ENCODE measurements around the gene PPIL1. TPM values are rescaled to one million over a fixed set of nuclear protein-coding genes. Genes with fewer than 3 reads are reported as not detected.

Gene PPIL1
- total and polyA plus RNA-seq, 2 of the 8 experiments (the other 6 are each of a cell fraction or from before 2014, with no cell fraction given), result 83.7 to 86.5 TPM

DNA sequence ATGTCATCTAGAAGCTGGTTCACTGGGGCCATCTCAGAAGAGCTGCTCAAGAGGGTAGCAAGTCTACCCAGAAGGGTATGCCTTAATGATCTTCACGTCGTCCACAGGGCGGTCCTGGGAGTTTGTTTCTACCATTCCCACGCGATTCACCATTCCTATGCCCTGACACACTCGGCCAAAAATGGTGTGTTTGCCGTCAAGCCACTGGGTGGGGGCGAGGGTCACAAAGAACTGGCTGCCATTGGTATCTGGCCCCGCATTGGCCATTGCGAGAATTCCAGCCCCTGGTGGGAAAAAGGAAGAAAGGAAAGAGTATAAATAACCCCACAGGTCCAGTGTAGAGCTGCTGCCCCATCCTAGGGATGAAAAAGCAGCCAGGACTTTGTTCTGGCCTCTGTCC is 18.9 kb downstream of the PPIL1 start:
- H2BK5ac ChIP-seq (ENCODE audit: low read depth, low read length), result no peak overlapping the region
- H3K79me2 ChIP-seq (ENCODE audit: control insufficient read depth in 1 of 2, insufficient read depth in 2 of 2, low read length in 2 of 2), result peaks cover 3 to 19% of the 10 kb centered on the region in 2 experiments; a peak in 2 of 4 replicates
- H3K27me3 ChIP-seq (replicated peaks in 1 of 4; ENCODE audit: control insufficient read depth in 3 of 4, extremely low read depth in 1 of 4, insufficient read depth in 3 of 4, low read length in 3 of 4), result no peaks in the 10 kb centered on the region
- H2BK120ac ChIP-seq (replicated peaks; ENCODE audit: low read depth, low read length), result no peak overlapping the region
- no peak overlapping the region for H3K14ac ChIP-seq (ENCODE audit: insufficient read length)
- H2BK15ac ChIP-seq (ENCODE audit: low read length), result no peak overlapping the region
- no peak overlapping the region for H3K4ac ChIP-seq (replicated peaks; ENCODE audit: insufficient read length, low read depth, low read length)
- ChIA-PET CTCF (ENCODE audit: partially characterized antibody) (interaction anchor here (0.9 kb wide), 1 partner anchor 9 kb away, joined by 3 read pairs; no protein-coding TSS in a partner anchor), POLR2A (ENCODE audit: partially characterized antibody) (no interaction called here)
- no peak overlapping the region for H2AK5ac ChIP-seq (ENCODE audit: low read depth, low read length)
- no peak overlapping the region for H3K56ac ChIP-seq (replicated peaks; ENCODE audit: insufficient read length, low read depth, low read length)
- DNase-seq (ENCODE audit: low read depth in 1 of 2, low spot score in 2 of 2) (no peak), FAIRE-seq (no peak)
- H4K91ac ChIP-seq (replicated peaks; ENCODE audit: insufficient read length, low read length), result no peak overlapping the region
- H4K20me1 ChIP-seq (replicated peaks in 1 of 2; ENCODE audit: control insufficient read depth in 1 of 2, insufficient read depth in 2 of 2, low read length in 2 of 2), result no peaks in the 10 kb centered on the region
- H2AFZ ChIP-seq (ENCODE audit: low read length), result no peak overlapping the region
- no peak overlapping the region for H3K4me3 ChIP-seq (ENCODE audit: extremely low read depth in 1 of 4, insufficient read depth in 2 of 4, low read depth in 3 of 4, low read length in 4 of 4)
- no peak overlapping the region; a peak in 1 of 7 replicates for H3K9ac ChIP-seq (replicated peaks in 1 of 4; ENCODE audit: extremely low read depth in 1 of 4, low read depth in 3 of 4, low read length in 3 of 4)
- no peak overlapping the region for H4K8ac ChIP-seq (ENCODE audit: extremely low read depth, insufficient read depth, low read length)
- H3K79me1 ChIP-seq (ENCODE audit: low read depth, low read length), result peaks cover 5% of the 10 kb centered on the region; the same call in 1 of the 2 replicates
- H3K4me2 ChIP-seq (ENCODE audit: insufficient read depth in 1 of 2, low read depth in 2 of 2, low read length in 2 of 2), result no peak overlapping the region
- peaks cover 0 to 3% of the 10 kb centered on the region in 2 experiments; a peak in 2 of 4 replicates for H3K9me3 ChIP-seq (ENCODE audit: insufficient read depth in 2 of 2, low read depth in 1 of 2, low read length in 1 of 2)
- no peak overlapping the region for H3K27ac ChIP-seq (ENCODE audit: low read depth, low read length)
- no peaks in the 10 kb centered on the region for H3K23me2 ChIP-seq (ENCODE audit: low read depth, low read length)
- peaks cover 2 to 11% (median 6%) of the 10 kb centered on the region in 4 experiments; a peak in 5 of 7 replicates for H3K4me1 ChIP-seq (replicated peaks in 1 of 4; ENCODE audit: control insufficient read depth in 3 of 4, insufficient read depth in 4 of 4, low read length in 3 of 4)
- no peak overlapping the region for H4K5ac ChIP-seq (ENCODE audit: insufficient read length, low read depth, low read length)
- WGBS, 2 experiments (ENCODE audit: extremely low coverage in 1 of 2, insufficient coverage in 1 of 2, insufficient read length in 1 of 2, insufficient replicate concordance in 2 of 2, low coverage in 1 of 2, low lambda C conversion rate in 2 of 2, missing lambda C conversion rate in 1 of 2), result 93% methylated on average over 10 of the region's 10 CpGs; no CpG with 5 or more reads in 1 of the 2 experiments
- H3K18ac ChIP-seq (ENCODE audit: extremely low read depth, low read length), result no peak overlapping the region
- H3K36me3 ChIP-seq (ENCODE audit: control insufficient read depth in 2 of 4, insufficient read depth in 4 of 4, low read length in 3 of 4), result peaks cover 9 to 44% (median 18%) of the 10 kb centered on the region in 4 experiments; a peak in 7 of 8 replicates
- no peak overlapping the region for H3K23ac ChIP-seq (ENCODE audit: insufficient read length)
- no peak overlapping the region for H2BK12ac ChIP-seq (ENCODE audit: low read depth, low read length)
- no peak overlapping the region for H2BK20ac ChIP-seq (ENCODE audit: low read length)
- TF ChIP-seq CBX8 (IDR thresholded peaks at IDR 0.05; ENCODE audit: borderline replicate concordance, low read depth, low read length) (no peak), CEBPB (IDR thresholded peaks at IDR 0.05; ENCODE audit: low read depth, low read length) (no peak), YY1 (IDR thresholded peaks at IDR 0.05; ENCODE audit: low read depth, low read length) (no peak), POLR2A (IDR thresholded peaks at IDR 0.05; ENCODE audit: control extremely low read depth in 1 of 2, low read depth in 2 of 2, low read length in 2 of 2) (no peak), FOSL1 (IDR thresholded peaks at IDR 0.05; ENCODE audit: insufficient read depth, low read depth, low read length) (no peak), KDM5A (IDR thresholded peaks at IDR 0.05; ENCODE audit: low read length) (no peak), TAF7 (optimal IDR thresholded peaks at IDR 0.05; ENCODE audit: borderline replicate concordance, low read depth, low read length) (no peak), GTF2F1 (IDR thresholded peaks at IDR 0.05; ENCODE audit: borderline replicate concordance, low read depth, low read length) (no peak), TEAD4 (IDR thresholded peaks at IDR 0.05; ENCODE audit: low read depth, low read length) (no peak), SP1 (IDR thresholded peaks at IDR 0.05; ENCODE audit: low read depth, low read length) (no peak), RBBP5 (IDR thresholded peaks at IDR 0.05; ENCODE audit: borderline replicate concordance, low read depth, low read length) (no peak)
- TF ChIP-seq, protein P1, sequence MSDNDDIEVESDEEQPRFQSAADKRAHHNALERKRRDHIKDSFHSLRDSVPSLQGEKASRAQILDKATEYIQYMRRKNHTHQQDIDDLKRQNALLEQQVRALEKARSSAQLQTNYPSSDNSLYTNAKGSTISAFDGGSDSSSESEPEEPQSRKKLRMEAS (IDR thresholded peaks at IDR 0.05), result no peak
- TF ChIP-seq, protein P2, sequence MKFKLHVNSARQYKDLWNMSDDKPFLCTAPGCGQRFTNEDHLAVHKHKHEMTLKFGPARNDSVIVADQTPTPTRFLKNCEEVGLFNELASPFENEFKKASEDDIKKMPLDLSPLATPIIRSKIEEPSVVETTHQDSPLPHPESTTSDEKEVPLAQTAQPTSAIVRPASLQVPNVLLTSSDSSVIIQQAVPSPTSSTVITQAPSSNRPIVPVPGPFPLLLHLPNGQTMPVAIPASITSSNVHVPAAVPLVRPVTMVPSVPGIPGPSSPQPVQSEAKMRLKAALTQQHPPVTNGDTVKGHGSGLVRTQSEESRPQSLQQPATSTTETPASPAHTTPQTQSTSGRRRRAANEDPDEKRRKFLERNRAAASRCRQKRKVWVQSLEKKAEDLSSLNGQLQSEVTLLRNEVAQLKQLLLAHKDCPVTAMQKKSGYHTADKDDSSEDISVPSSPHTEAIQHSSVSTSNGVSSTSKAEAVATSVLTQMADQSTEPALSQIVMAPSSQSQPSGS (IDR thresholded peaks at IDR 0.05; ENCODE audit: low read length), result no peak
